ENCODE measurements around the gene TADA3.

Gene TADA3

DNA sequence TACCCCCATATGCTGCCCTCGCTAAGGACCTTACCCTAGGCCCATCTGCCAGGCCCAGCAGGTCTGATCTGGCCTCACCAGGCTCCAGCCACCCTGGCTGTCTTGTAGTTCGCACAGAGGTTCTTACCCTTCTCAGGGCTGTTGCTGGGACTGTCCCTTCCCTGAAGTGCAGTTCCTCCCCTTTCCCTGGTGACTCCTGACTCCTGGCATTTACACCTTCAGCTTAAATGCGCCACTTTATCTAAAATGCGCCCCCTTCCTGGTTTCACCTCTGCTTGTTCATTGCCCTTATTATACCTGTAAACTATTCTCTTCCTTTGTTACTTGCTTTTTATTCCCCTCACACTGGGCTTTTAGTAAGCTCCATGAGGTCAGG, 17.0 kb upstream of the TADA3 start:
- DNase-seq: peak; percentile 23

DNA sequence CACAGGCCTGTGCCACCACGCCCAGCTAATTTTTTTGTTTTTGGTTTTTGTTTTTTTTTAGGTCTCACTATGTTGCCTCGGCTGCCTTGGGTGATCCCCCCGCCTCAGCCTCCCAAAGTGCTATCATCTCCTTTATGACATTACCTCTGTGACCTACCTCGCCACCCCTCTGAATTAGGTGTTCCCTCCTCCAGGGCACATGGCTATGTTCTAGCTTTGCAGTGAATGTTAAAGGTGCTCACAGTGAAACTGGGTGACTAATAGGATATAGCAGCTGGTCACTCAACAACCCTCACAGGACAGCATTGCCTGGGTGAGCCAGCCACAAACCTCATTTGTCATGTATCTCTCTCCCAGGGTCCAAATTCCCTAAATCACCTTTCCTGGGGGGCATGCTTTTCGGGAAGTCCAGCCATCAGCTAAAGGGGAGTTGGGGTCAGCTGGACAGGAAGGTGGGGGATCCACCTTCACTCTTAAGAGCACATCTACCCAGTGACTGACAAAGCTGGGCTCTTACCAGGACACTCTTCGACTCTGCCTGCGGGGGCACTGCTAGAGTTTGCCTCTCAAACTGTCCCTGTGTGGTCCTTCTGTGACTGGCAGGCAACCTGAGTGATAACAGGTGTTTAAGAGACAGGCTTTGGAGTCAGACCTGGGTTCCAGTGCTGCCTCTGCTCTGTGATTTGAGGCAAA, 16.2 kb upstream of the TADA3 start:
- DNase-seq: peak; percentile 64

DNA sequence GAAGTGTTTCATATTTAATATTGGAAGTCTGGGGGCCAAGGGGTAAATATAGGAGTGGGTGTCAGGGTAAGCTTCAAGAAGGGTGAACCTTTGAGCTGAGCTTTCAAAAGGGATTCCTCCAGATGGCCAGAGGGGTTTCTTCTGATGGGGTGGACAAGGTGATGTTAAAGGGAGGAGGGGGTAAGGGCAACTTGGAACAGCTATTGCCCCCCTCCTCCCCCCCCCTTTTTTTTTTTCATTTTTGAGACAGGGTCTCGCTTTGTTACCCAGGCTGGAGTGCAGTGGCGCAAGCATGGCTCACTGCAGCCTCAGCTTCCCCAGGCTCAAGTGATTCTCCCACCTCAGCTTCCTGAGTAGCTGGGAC, 15.7 kb upstream of the TADA3 start:
- DNase-seq: no peak

DNA sequence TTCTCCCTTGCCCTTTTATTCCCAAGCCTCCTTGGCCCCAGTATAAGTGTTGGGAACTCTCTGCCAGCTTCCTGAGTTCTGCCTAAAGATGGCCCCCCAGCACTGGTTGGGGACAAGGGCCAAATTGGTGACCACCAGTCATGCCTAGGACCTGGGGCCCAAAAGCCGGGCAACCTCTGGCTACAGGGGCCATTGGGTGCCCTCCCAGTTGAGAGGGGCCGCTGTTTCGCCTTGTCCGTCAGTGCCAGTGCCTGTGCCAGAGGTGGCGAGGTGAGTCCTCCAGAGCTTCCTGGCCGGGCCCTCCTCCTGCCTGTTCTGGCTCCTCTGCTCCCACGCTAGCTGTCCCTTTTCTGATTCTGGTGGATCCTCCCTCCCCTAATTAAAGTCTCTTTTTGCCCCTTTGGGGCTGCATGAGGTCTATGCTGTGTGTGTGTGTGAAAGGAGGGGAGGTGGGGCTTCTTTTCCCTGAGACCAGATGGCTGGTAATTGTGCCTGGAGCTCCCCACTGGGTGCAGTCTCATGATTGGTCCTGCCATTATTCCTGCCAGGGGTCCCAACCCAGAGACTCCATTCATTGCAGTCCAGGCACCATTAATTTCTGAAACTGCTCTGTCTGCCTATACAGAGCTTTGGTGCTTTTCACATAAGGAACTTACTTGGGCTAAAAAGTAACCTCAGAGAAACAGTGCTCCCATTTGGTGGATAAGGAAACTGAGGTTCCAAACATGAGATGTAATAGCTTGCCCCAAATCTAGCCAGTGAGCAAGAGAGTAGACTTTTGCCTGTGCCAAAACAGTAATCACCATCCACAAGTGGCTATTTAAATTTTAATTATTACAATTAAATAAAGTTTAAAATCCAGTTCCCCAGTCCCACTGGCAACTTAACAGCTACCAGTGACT, 14.7 kb upstream of the TADA3 start:
- no peak for DNase-seq

DNA sequence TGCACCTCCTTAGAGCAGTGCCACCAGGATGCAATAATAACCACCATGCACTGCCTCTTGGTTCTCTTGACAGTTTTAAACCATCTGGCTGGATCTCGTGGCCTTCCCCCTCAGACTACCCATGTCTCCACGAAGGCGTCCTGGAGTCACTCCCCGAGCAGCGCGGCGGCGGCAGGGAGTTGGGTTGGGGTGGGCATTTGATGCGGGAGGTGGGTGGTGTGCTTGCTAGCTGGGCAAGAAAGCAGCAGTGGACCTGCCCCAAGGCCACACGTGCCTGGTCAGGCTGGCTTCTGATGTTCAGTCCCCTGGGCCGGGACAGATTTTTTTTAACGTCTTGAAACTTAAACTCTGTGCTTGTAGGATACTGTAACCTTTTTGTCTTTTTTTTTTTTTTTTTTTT, 13.9 kb upstream of the TADA3 start:
- no peak for DNase-seq

DNA sequence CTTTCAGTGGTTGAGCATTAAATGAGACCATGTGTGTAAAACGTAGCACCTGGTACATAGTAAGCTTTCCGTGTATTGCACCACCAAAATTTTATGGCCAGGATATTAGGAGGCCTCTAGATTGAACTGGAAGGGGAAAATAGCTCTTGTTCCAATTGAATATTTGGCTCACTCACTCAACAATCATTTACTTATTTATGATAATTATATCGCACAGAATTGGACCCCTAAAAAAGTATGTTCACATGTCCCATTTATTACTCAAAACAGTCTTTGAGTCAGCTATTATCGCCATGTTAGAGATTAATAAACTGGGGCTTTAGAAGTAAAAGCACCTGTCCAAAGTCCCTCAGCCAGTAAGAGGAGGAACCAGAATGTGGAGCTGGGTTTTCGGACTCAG, 12.7 kb upstream of the TADA3 start:
- no peak for DNase-seq

DNA sequence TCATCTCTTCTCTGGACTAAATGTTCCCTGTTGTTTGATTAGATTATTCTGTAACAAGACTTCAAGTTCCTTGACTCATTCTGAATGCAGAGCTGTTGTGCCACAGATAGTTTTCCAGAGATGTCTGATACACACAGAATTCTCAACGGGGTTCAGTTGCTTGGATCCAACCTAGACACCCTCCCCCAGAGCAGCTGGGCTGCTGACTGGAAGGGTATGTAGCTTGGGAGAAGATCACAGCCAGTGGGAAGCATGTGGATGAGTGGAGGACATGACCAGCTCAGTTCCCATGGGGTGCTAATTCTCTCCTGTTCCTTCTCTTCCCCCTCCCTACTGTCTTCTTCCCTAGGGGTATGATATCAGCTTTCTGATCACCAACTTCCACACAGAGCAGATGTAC, 11.2 kb upstream of the TADA3 start:
- no peak for DNase-seq

DNA sequence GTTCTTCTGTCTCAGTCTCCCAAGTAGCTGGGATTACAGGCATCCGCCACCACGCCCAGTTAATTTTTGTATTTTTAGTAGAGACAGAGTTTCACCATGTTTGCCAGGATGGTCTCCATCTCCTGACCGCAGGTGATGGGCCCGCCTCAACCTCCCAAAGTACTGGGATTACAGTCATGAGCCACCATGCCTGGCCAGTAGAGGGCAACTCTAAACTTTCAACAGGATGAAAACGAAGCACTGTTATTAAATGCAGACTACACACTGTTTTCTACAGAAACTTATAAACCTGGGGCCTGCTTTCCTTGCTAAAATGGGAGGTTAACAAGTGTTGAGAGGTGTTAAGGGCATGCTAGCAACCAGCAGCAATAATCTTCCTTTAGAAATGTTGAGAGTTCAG, 8.3 kb upstream of the TADA3 start:
- no peak for DNase-seq

DNA sequence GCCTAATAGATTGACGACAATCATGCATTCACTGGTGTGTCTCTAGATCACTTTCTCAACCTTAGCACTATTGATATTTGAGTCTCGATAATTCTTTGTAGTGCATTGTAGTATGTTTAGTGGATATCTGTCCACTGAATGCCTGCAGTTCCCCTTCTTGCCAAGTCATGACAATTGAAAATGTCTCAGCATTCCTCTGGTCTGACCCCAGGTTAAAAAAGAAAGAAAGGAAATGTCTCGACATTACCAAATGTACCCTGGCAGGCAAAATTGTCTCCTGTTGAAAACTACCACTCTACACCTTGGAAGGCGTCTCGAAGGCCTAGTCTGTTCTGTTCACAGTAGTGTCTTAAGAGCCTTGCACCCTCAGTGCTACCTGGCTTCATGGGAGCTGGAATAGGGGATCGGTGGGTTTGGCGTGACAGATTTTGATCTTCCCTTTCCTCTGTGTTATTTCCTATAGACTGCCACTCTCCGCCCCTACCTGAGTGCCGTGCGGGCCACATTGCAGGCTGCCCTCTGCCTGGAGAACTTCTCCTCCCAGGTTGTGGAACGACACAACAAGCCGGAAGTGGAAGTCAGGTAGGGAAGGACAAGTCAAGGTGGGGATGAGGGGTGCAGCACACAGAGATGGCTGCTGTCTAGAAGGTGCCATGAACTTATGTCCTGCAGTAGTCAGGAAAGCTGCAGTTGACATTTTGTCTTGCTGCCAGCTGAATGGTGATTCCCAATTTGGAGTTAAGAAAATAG, 5.1 kb upstream of the TADA3 start:
- no peak for DNase-seq

DNA sequence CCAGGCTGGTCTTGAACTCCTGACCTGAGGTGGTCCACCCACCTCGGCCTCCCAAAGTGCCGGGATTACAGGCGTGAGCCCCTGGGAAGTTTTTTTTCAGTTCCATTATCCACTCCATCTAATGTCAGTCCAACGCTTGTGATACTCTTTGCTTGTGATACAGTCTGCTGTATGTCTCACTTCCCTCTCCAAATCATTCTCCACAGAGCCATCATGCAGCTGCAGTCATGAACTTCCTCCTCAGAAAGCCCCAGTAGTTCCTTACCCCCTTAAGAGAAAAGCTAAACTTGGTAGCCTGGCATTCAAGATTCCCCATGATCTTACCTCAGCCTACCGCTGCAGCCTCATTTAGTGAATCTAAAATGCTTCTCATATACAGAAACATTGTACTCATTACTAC, 2.9 kb upstream of the TADA3 start:
- DNase-seq: no peak

DNA sequence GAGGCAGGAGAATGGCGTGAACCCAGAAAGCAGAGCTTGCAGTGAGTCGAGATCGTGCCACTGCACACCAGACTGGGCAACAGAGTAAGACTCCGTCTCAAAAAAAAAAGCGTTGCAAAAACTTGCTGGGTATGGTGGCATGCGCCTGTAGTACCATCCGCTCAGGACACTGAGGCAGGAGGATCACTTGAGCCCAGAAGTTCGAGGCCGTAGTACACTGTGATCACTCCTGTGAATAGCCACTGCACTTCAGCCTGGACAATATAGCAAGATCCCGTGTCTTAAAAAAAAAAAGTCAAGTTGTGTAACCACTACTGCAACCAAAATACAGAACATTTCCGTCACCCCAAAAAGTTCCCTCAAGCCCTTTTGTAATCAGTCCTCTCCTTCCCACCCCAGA, 2.1 kb upstream of the TADA3 start:
- no peak for DNase-seq

DNA sequence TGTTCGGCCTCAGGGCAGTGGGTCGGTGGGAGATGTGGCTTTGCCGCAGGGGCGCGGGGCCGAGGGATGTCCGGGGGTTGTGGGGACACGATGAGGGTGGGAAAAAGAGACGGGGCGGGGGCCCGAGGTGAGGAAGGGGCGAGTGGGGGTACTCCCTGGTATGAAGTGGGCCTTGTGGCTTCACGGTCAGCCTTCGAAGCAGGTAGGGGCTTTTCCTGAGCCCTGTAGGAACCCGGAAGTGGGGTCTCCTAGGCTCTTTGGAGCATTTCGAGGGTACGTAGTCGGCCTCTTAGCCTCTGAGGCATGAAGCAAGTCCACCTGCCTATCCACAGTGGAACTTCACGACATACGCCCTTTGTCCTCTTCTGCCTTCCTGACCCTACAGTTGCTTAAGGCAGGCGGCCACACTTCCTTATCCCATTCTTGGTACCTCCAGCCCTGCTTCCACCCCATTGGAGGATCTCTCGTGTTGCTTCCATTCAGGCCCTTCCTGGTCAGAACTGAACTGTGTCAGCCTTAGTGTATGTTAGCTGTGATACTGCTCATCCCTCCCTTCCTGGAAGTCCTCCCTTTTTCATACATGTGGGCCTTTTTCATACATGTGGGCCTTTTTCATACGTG, 998 bp upstream of the TADA3 start:
- no peak for DNase-seq

DNA sequence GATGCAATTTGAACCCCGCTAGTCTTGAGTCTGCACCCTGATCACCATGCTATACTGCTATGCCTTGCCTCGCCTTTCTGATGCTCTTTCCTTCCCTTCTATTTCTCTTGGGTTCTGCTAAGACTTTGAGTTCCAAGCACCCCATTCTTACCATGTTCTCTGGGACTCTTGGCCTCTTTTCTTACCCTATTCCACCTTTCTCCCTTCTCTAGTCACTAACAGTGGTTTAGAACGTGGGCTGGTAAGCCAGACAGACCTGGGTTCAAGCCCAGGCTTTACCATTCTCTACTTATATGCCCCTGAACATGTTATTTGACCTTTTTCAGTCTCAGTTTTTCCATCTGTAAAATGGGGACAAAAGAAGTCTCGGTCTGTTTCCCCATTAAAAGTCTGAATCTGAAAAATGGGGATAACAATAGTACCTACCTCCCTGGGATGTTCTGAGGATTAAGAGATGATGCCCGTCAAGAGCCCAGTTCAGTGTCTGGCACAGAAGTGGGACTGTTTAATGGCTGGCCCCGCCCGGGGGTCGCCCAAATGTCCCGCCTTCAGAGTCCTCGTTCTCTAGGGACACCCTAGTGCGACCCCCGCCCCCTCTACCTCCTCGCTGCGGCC, 376 bp downstream of the TADA3 start:
- DNase-seq: no peak

DNA sequence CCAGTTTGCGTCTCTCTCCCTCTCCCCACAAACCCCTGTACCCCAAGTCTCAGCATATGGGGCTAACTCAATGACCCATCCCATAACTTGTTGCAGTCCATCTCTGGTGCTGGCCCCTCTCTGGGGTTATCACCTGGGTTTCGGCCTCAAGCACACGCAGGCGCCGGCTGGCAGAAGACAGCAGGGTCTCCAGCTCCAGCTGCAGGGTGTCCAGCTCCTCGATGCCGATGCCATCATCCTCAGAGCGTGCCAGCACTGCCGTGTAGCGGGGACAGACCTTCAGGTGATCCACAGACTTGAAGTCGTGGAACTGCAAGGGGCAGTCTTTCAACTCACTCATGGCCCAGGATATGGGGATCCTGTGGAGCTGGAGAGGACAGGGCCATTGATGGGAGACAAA, 1.1 kb downstream of the TADA3 start:
- no peak for DNase-seq

DNA sequence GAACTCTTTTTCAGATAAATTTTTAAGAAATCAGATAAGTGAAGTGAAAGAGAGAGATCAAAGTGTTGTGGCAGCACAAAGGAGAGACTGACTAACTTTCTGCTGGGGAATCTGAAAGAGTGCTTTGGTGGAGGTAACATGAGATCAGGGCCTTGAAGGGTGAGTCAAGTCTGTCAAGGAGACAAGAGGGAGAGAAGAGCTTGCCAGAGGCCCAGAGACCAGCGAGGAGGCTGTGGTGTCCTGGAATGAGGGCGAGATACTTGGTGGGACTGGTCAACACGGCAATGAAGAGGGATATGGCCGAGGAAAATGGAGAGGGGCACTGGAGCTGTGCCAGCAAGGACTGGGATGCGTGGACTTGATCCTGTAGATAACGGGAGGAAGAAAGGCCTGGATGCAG, 4.6 kb downstream of the TADA3 start:
- DNase-seq: peak; percentile 53

DNA sequence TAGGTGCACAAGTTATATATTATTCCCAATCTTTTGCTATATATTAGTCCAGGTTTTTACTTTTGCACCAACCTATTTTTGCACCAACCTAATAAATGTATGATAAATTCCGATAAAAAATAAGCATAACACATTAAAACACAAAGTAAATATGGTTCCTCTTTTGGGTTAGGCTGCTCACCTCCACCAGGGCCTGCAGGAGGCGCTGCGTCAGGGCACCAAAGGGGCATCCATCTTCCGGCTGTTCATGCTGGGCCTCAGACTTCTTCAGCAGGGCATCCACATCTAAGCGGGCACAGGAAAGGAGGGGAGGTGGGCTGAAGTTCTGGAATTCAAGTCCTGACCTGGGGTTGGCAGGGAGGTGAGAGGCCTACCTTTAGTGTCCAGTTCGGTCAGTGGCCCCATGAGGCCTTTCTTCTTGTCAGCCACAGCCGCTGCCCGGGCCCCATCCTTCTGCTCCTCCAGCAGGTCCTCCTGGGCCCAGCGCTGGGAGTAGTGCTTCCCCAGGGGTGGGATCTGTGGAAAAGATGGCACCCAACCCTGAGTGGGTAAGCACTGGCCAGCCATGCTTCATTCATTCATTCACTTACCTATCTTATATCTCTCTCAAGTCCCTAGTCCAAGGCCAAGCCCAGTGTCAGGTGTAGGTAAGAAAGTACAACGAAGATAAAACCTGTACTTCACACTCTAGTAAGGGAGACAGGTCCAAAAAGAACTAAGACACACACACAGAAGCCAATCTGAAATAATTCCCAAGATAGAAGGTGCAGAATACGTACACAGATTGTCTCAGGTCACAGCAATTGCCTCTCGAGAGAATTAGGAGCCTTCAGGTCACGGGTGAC, 5.2 kb downstream of the TADA3 start:
- DNase-seq: no peak

DNA sequence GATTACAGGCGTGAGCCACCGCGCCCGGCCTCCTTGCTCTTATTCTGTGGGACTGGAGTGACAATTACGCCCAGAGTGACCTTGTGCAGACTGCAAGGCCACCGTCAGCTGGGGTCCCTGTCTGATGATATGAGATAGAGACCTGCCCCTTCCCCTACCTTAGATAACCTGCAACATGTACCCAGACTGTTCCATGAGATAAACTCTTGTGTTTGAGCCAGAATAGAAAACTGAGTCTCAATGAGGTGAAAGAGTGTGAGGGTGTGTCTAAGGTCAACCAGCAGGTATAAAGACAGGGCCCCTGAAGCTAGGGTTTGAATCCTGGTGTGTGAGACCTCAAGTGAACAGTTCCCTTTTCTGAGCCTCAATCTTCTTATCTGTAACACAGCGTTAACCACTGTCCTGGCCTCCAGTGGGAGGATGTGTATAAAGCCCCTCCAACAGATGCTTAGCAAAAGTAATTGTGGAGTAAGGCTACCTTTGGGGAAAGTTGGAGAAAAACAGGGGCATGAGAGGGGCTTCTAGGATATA, 6.0 kb downstream of the TADA3 start:
- no peak for DNase-seq

DNA sequence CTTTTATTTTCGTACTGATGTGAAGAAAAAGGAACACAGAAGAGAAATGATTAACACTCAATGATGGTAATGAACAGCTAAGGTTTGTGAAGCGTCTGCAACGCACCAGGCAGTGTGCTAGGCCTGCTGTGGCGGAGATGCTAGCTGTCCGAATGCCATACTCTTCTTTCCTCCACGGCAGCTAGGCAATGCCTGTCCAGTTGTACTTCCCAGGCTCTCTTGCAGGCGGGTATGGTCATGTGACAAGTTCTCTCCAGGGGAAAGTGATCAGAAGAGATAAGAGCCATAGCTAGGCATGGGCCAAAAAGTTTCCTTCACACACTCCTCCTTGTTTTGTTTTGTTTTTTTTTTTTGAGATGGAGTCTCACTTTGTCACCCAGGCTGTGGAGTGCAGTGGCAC, 6.7 kb downstream of the TADA3 start:
- no peak for DNase-seq

DNA sequence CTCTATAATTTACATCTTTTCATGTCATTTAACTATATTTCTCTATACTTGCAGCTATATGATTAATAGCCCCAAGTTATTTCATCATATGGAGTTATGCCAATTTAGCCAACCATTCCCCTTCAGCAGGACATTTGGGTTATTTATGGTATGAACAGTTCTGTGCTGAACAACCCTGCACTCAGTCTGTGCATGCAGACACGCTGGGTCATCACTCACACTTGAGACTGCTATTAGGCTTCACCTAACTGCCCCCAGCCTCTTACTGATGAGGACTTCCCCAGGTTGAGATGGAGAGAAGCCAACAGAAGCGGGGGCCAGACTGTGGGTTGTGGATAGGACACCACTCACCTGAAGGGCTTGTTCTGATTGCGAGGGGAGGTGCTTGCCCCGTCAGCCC, 7.3 kb downstream of the TADA3 start:
- DNase-seq: no peak

DNA sequence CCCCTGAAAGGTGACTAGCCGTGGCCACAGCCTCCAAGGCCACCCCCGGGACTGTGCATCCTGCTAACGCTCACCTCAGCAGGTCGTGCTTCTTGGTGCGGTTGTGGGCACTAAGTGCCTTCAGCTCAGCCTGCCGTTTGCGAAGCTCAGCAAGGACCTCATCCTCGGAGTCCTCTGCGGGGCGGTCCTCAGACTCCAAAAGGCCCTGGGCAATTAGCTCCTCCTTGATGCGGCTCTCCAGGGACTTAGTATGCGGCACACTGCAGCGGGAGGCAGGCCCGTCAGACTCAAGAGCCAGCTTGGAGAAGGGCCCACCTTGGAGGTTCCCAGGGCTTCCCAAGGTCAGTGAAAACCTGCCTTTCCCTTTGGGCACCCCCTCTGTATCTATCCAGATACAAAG, 8.3 kb downstream of the TADA3 start:
- DNase-seq: no peak

DNA sequence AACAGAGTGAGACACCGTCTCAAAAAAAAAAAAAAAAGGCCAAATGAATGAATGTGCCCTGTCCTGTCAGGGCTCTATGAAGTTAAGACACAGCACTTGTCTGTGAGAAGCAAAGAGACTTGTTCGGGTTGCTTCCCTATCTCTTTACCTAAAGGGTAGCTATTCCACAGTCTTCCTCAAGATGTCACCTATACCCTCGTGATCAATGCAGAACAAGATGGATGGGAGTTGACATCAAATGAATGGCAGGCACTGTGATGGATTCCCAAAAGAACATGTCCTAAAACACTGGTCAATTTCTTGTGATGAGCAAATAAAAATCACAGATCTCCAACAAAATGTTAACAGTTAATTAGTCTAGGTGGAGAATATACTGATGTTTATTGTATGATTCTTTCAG, 9.5 kb downstream of the TADA3 start:
- DNase-seq: no peak
